ENCODE measurements around the gene TMEM128.
"Not testable (repeated sequence)": the region's sequence is repeated elsewhere in the genome, so short reads cannot be mapped to it uniquely, and the experiment has no call there.

Gene TMEM128

DNA sequence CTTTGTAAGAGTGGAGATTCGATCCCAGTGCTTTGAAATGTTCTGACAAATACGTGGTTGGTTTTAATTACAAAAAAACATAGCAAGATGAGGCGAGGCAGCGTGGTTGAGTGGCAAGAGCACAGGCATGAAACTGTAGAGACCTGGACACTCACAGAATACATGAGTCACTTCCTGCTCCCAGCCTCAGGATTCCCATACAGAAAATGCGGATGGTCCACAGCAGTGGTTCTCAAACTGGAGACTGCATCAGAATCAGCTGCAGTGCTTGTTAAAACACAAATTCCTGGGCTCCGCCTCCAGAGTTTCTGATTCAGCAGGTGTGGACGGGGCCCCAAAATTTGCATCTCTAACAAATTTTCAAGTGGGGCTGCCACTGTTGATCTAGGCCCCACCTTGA, 31.4 kb downstream of the TMEM128 start:
- peak; percentile 61 for DNase-seq (ENCODE audit: low read depth)
- TF ChIP-seq, protein P1, sequence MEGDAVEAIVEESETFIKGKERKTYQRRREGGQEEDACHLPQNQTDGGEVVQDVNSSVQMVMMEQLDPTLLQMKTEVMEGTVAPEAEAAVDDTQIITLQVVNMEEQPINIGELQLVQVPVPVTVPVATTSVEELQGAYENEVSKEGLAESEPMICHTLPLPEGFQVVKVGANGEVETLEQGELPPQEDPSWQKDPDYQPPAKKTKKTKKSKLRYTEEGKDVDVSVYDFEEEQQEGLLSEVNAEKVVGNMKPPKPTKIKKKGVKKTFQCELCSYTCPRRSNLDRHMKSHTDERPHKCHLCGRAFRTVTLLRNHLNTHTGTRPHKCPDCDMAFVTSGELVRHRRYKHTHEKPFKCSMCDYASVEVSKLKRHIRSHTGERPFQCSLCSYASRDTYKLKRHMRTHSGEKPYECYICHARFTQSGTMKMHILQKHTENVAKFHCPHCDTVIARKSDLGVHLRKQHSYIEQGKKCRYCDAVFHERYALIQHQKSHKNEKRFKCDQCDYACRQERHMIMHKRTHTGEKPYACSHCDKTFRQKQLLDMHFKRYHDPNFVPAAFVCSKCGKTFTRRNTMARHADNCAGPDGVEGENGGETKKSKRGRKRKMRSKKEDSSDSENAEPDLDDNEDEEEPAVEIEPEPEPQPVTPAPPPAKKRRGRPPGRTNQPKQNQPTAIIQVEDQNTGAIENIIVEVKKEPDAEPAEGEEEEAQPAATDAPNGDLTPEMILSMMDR (conservative IDR thresholded peaks at IDR 0.05; ENCODE audit: low read depth, low read length) = no peak
- H3K4me3 ChIP-seq (ENCODE audit: low read depth, low read length) = no peak overlapping the region

DNA sequence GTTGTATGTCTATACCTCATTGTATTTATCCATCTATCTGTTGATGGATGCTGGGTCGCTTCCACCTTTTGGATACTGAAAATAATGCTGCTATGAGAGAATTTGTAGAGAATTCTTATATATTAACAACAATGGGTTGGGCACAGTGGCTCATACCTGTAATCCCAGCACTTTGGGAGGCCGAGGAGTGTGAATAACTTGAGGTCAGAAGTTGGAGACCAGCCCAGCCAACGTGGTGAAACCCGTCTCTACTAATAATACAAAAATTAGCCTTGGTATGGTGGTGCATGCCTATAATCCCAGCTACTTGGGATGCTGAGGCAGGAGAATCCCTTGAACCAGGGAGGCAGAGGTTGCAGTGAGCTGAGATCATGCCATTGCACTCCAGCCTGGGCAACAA, 34.3 kb downstream of the TMEM128 start:
- not testable (repeated sequence) for DNase-seq (ENCODE audit: low read depth); H3K4me3 ChIP-seq (ENCODE audit: low read depth, low read length)

DNA sequence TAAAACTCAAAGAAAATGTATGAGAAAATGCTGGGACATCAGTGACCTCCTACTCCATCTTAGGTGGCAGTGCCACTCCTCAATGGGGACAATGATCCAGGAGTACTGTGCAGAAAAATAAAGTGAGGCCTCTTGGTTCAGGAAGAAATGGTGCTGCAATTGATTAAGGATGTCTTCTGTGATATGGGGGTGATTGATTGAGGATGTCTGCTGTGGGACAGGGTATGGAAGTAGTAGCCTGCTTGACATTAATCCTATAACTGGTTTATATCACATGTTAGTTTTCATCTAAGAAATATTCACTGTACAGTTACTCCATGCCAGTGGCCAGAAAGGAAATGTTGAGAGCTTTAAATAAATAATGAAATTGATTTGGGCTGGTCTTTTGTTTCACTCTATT, 41.8 kb downstream of the TMEM128 start:
- TF ChIP-seq, protein P1 (conservative IDR thresholded peaks at IDR 0.05; ENCODE audit: low read depth, low read length) = no peak
- DNase-seq (ENCODE audit: low read depth) = peak; percentile 2
- no peak overlapping the region for H3K4me3 ChIP-seq (ENCODE audit: low read depth, low read length)

DNA sequence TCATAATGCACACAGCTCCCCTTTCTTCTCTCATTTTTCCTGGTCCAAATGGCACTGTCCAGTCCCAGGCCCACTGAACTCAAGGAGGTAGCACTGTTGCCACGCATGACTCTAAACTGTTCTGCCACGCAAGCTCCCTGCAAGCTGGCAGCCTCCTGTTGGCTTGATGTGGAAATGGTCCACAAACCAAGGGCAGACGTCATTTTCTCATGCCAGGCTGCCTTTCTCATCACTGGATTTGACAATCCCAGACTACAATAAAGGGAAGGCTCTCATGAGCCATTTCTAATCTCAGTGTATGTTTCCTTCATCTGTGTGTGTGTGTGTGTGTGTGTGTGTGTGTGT, 43.6 kb downstream of the TMEM128 start:
- no peak overlapping the region for H3K4me3 ChIP-seq (ENCODE audit: low read depth, low read length)
- no peak for DNase-seq (ENCODE audit: low read depth)
- TF ChIP-seq, protein P1 (conservative IDR thresholded peaks at IDR 0.05; ENCODE audit: low read depth, low read length) = no peak

DNA sequence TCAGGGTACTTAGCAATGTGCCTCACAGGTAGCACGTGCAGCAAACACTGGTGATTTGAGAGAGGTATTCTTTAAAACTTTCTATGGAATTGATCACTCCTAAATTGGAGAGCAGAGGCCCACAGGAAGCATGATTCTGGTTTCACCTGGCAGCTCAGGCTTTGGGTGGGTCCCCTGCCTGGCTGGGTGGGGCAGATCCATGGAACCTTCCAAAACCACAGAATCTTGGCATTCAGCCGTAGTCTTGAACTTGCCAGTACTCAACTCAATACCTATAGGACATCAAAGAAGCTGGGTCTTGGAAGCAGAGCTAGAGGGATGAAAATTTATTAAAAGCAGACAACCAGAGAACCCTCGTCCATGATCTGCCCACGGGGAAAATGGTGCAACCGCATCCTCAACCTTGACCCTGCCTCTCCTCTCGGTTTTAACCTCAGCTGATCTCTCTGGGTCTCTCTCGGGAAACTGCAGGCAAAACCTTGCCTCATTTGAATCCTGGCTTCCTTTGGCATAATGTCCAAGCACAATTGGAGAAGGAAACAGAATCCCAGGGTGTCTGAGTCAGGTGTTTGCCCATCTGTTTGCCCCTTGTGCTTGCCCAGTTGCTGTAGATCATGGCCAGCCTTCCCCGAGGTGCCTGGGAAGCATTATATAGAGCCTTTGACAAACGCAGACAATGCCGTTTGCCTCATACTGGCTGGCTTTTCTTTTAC, 44.2 kb downstream of the TMEM128 start:
- TF ChIP-seq, protein P1 (conservative IDR thresholded peaks at IDR 0.05; ENCODE audit: low read depth, low read length) = no peak
- no peak overlapping the region for H3K4me3 ChIP-seq (ENCODE audit: low read depth, low read length)
- DNase-seq (ENCODE audit: low read depth) = no peak

DNA sequence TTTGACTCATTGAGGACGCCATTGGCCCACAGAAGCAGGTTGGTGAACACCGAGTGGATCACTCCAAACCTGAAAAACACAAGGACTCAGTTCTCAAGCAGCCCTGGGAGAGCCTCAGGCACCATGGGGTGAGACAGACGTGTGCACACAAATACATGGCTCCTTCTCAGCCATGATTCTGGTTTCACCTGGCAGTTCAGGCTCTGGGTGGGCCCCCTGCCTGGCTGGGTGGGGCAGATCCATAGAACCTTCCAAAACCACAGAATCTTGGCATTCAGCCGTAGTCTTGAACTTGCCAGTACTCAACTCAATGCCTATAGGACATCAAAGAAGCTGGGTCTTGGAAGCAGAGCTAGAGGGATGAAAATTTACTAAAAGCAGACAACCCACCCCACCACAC, 45.5 kb downstream of the TMEM128 start:
- no peak overlapping the region for H3K4me3 ChIP-seq (ENCODE audit: low read depth, low read length)
- TF ChIP-seq, protein P1 (conservative IDR thresholded peaks at IDR 0.05; ENCODE audit: low read depth, low read length) = no peak
- no peak for DNase-seq (ENCODE audit: low read depth)

DNA sequence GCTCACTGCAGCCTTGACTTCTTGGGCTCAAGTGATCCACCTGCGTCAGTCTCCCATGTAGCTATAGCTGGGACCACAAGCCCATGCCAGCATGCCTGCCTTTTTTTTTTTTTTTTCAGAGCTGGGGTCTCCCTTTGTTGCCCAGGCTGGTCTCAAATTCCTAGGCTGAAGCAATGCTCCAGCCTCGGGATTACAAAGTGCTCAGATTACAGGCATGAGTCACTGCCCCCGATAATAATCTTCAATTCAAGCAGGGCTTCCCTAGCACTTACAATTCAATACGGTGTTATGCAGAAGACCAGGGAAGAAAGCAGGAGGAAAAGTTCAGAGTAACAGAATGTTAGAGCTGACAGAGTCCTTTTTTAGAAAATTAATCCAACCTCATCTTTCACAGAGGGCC, 47.4 kb downstream of the TMEM128 start:
- H3K4me3 ChIP-seq (ENCODE audit: low read depth, low read length) = no peak overlapping the region
- peak; percentile 14 for DNase-seq (ENCODE audit: low read depth)
- TF ChIP-seq, protein P1 (conservative IDR thresholded peaks at IDR 0.05; ENCODE audit: low read depth, low read length) = no peak
